H1 (cell line): Measurements from ENCODE around the gene HMCES.
"Not testable (repeated sequence)": the region's sequence is repeated elsewhere in the genome, so short reads cannot be mapped to it uniquely, and the experiment has no call there.

ENCODE experiments used
- ATF2 ChIP-seq: IDR thresholded peaks from 2 replicates; pipeline ENCODE4 v1.6.1; 2012; ENCODE audit warnings: low read length, inconsistent platforms
- BRCA1 ChIP-seq: IDR thresholded peaks from 2 replicates; pipeline ENCODE4 v1.6.1; 2012; ENCODE audit warnings: low read depth, low read length, improper control_type of control experiment
- CHD1 ChIP-seq: IDR thresholded peaks from 2 replicates; pipeline ENCODE4 v1.6.1; 2012; ENCODE audit warnings: low read depth, low read length, improper control_type of control experiment
- CREB1 ChIP-seq: IDR thresholded peaks from 2 replicates; pipeline ENCODE4 v1.6.1; 2012; ENCODE audit warnings: inconsistent platforms
- CTCF ChIP-seq, 3 experiments: IDR thresholded peaks; 1 replicate in 2 of 3; 2 replicates in 1 of 3; pipeline versions ENCODE4 v1.5.1 to v1.6.1; 2011; ENCODE audit warnings: low read length in 3 of 3, mild to moderate bottlenecking in 3 of 3, inconsistent platforms in 2 of 3, low read depth in 1 of 3, moderate library complexity in 1 of 3; ENCODE audit not compliant: insufficient read depth in 1 of 3; ENCODE audit errors: control extremely low read depth in 1 of 3
- EZH2 ChIP-seq: fragments of 200-600 bp; sonication (generic); IDR thresholded peaks from 2 replicates; pipeline ENCODE4 v1.7.1; 2012; ENCODE audit warnings: low read depth, mild to moderate bottlenecking, moderate library complexity, low read length, inconsistent platforms; ENCODE audit not compliant: severe bottlenecking
- POLR2A ChIP-seq, 2 experiments: IDR thresholded peaks; 1 replicate in 1 of 2; 2 replicates in 1 of 2; pipeline ENCODE4 v1.6.1; 2011; ENCODE audit warnings: low read depth in 2 of 2, low read length in 2 of 2, mild to moderate bottlenecking in 2 of 2; ENCODE audit errors: control extremely low read depth in 1 of 2

- not testable (repeated sequence) for TF ChIP-seq BRCA1; CHD1; CTCF (IDR thresholded peaks at IDR 0.05; ENCODE audit: control extremely low read depth in 1 of 3, insufficient read depth in 1 of 3, low read depth in 1 of 3, low read length in 3 of 3); ATF2; CREB1; POLR2A (IDR thresholded peaks at IDR 0.05; ENCODE audit: control extremely low read depth in 1 of 2, low read depth in 2 of 2, low read length in 2 of 2); EZH2
Observed at GRCh38 chr3:129337719-129338118, 59.0 kb downstream of the HMCES start.
